Endothelial cell of umbilical vein (primary cell): ENCODE measurements around the gene KRT79. TPM values are rescaled to one million over a fixed set of nuclear protein-coding genes. Genes with fewer than 3 reads are reported as not detected.

Experiments used
- BruUV-seq: library from RNA; stranded (reverse); fragments of 400-500 nt; replicated peaks from 2 replicates; lab custom pipeline; 2021; lab: Mats Ljungman, UMichigan
- CTCF ChIA-PET: fragments of 300-600, 350-600 bp; sonication (Branson Sonifier 250); formaldehyde crosslinking; loops from one replicate; lab custom pipeline; 2021; ENCODE audit warnings: antibody characterized with exemption, inconsistent platforms; lab: Charles Lee
- POLR2A ChIA-PET: fragments of 300-600, 350-600 bp; sonication (Branson Sonifier 250); formaldehyde crosslinking; loops from one replicate; lab custom pipeline; 2021; ENCODE audit warnings: antibody characterized with exemption, inconsistent platforms; lab: Charles Lee
- DNase-seq: peaks from one replicate; pipeline ENCODE4 v3.0.0-alpha.2; 2011; ENCODE audit warnings: low read depth, low spot score
- FAIRE-seq: peaks from 2 replicates; lab custom pipeline; 2011; peaks lifted over from hg19 to GRCh38; lab: Jason Lieb, UNC
- H2AFZ ChIP-seq: 2 replicates; pipeline ENCODE4 v1.6.0; 2012; ENCODE audit warnings: low read depth, low read length, control low read depth, inconsistent platforms
- H3K27ac ChIP-seq: 2 replicates; pipeline ENCODE4 v1.5.1; 2011; ENCODE audit warnings: low read depth, mild to moderate bottlenecking, control low read depth, low read length, moderate library complexity; ENCODE audit not compliant: insufficient read depth
- H3K27me3 ChIP-seq, 2 experiments: 2 replicates each; pipeline versions ENCODE4 v1.6.0 to v1.6.1; 2011; ENCODE audit warnings: low read length in 2 of 2, mixed read lengths in 1 of 2; ENCODE audit not compliant: control insufficient read depth in 2 of 2, insufficient read depth in 2 of 2
- H3K36me3 ChIP-seq, 2 experiments: 2 replicates in 1 of 2; 3 replicates in 1 of 2; pipeline ENCODE4 v1.5.1; 2011; ENCODE audit warnings: low read length in 2 of 2, mild to moderate bottlenecking in 1 of 2, moderate library complexity in 1 of 2; ENCODE audit not compliant: control insufficient read depth in 2 of 2, insufficient read depth in 2 of 2; ENCODE audit errors: extremely low read depth in 1 of 2
- H3K4me1 ChIP-seq: 3 replicates; pipeline ENCODE4 v1.5.1; 2011; ENCODE audit warnings: mild to moderate bottlenecking, low read length; ENCODE audit not compliant: control insufficient read depth, insufficient read depth; ENCODE audit errors: extremely low read depth
- H3K4me2 ChIP-seq: 2 replicates; pipeline ENCODE4 v1.6.1; 2011; ENCODE audit warnings: low read length, control low read depth, mixed read lengths; ENCODE audit not compliant: insufficient read depth
- H3K4me3 ChIP-seq, 3 experiments: fragments of 200-600 bp in 1 of 3; sonication (generic), shearing (Covaris generic) in 1 of 3; replicated peaks in 1 of 3; 2 replicates each; pipeline ENCODE4 v1.5.1; 2011 to 2016; ENCODE audit warnings: control low read depth in 3 of 3, low read length in 3 of 3, mild to moderate bottlenecking in 2 of 3, inconsistent platforms in 1 of 3, low read depth in 1 of 3, moderate library complexity in 1 of 3; ENCODE audit not compliant: insufficient read depth in 1 of 3
- H3K79me2 ChIP-seq: 2 replicates; pipeline ENCODE4 v1.6.0; 2012; ENCODE audit warnings: low read length, inconsistent platforms; ENCODE audit not compliant: control insufficient read depth, insufficient read depth
- H3K9ac ChIP-seq: replicated peaks from 2 replicates; pipeline ENCODE3; 2011; ENCODE audit warnings: low read length, control low read depth; ENCODE audit not compliant: insufficient read depth; ENCODE audit errors: extremely low read depth
- H3K9me1 ChIP-seq: replicated peaks from 3 replicates; pipeline ENCODE4 v1.6.0; 2011; ENCODE audit warnings: mild to moderate bottlenecking, low read length; ENCODE audit not compliant: control insufficient read depth, insufficient read depth; ENCODE audit errors: extremely low read depth
- H3K9me3 ChIP-seq: replicated peaks from 2 replicates; pipeline ENCODE4 v1.5.1; 2012; ENCODE audit warnings: low read length, inconsistent platforms; ENCODE audit not compliant: control insufficient read depth, insufficient read depth
- H4K20me1 ChIP-seq: replicated peaks from 2 replicates; pipeline ENCODE3; 2011; ENCODE audit warnings: mild to moderate bottlenecking, low read length; ENCODE audit not compliant: control insufficient read depth, insufficient read depth; ENCODE audit errors: extremely low read depth
- CTCF ChIP-seq, 2 donors: IDR thresholded peaks; 1 replicate in 1 of 2; 2 replicates in 1 of 2; pipeline ENCODE4 v1.5.1; 2011; ENCODE audit warnings: low read length in 2 of 2, mild to moderate bottlenecking in 2 of 2, moderate library complexity in 2 of 2, control low read depth in 1 of 2, inconsistent platforms in 1 of 2, low read depth in 1 of 2; ENCODE audit not compliant: insufficient read depth in 1 of 2; ENCODE audit errors: extremely low read depth in 1 of 2
- EZH2 ChIP-seq: IDR thresholded peaks from 2 replicates; pipeline ENCODE4 v1.6.1; 2012; ENCODE audit warnings: borderline replicate concordance, low read depth, mild to moderate bottlenecking, moderate library complexity, low read length, inconsistent platforms; ENCODE audit not compliant: severe bottlenecking
- FOS ChIP-seq: IDR thresholded peaks from 2 replicates; pipeline ENCODE4 v1.6.1; 2011; ENCODE audit warnings: mild to moderate bottlenecking, low read length, moderate library complexity, borderline replicate concordance; ENCODE audit not compliant: insufficient read depth
- GATA2 ChIP-seq: IDR thresholded peaks from 2 replicates; pipeline ENCODE4 v1.7.0; 2011; ENCODE audit warnings: low read depth, mild to moderate bottlenecking, moderate library complexity, mixed read lengths, low read length; ENCODE audit not compliant: insufficient read length, insufficient read depth
- JUN ChIP-seq: IDR thresholded peaks from 2 replicates; pipeline ENCODE4 v1.6.1; 2011; ENCODE audit warnings: borderline replicate concordance, low read depth; ENCODE audit not compliant: insufficient read length, insufficient read depth
- MAX ChIP-seq: IDR thresholded peaks from 2 replicates; pipeline ENCODE4 v1.6.1; 2011; ENCODE audit not compliant: insufficient read depth, insufficient read length
- MYC ChIP-seq: IDR thresholded peaks from one replicate; pipeline ENCODE4 v1.6.1; 2011; ENCODE audit warnings: mild to moderate bottlenecking, low read depth, low read length
- POLR2A ChIP-seq: IDR thresholded peaks from 2 replicates; pipeline ENCODE4 v1.6.1; 2012; ENCODE audit warnings: low read depth, mild to moderate bottlenecking, control low read depth, low read length
- POLR2AphosphoS5 ChIP-seq: IDR thresholded peaks from 2 replicates; pipeline ENCODE4 v1.6.1; 2012; ENCODE audit warnings: low read depth, mild to moderate bottlenecking, control low read depth, low read length, moderate library complexity; ENCODE audit not compliant: insufficient read depth
- dilution Hi-C: fragments of 300-500 bp; cut with MboI; formaldehyde crosslinking; loops from one replicate; pipeline ENCODE4 v1.15.0; 2019; ENCODE audit warnings: low sequenced_read_pairs; ENCODE audit not compliant: extremely low pct_ligation_motif_present
- intact Hi-C: fragments of 100-400 bp; cut with micrococcal nuclease; formaldehyde crosslinking; loops from one replicate; pipeline ENCODE4 v1.10.0; 2022
- polyA plus RNA-seq, 4 experiments: library from polyadenylated mRNA; depleted of rRNA in 3 of 4; stranded (reverse) in 3 of 4; unstranded in 1 of 4; fragments of >200 nt; gene quantifications; 2 replicates each; pipeline versions ENCODE4 v1.2.1 to v1.2.3, GENCODE V29; 2011 to 2012; ENCODE audit warnings: missing spikeins in 1 of 4
- total RNA-seq: library from RNA; stranded (reverse); gene quantifications from 2 replicates; pipeline ENCODE4 v1.2.3, GENCODE V29; 2021

KRT79 gene
- total and polyA plus RNA-seq, 2 donors (not counting 3 experiments of a cell fraction or from before 2014, with no cell fraction given) = not detected

- FAIRE-seq (no peak), DNase-seq (no peak)
- Histone ChIP-seq H3K4me3 (no peak overlapping the region), H3K27me3 (no peaks in the 10 kb centered on the region), H2AFZ (no peak overlapping the region), H3K9ac (no peak overlapping the region), H3K79me2 (no peaks in the 10 kb centered on the region), H3K9me1 (no peaks in the 10 kb centered on the region), H3K36me3 (no peaks in the 10 kb centered on the region), H3K9me3 (no peaks in the 10 kb centered on the region), H4K20me1 (no peaks in the 10 kb centered on the region), H3K4me1 (no peaks in the 10 kb centered on the region), H3K27ac (no peak overlapping the region), H3K4me2 (no peak overlapping the region)
- CTCF ChIA-PET = interaction anchor here (1.5 kb wide), 1 partner anchor 51 kb away, joined by 3 read pairs; no protein-coding TSS in a partner anchor
- POLR2A ChIA-PET = no interaction called here
- dilution Hi-C loops (no loop called here), intact Hi-C loops (no loop called here)
- no TSS peak for BruUV-seq
- no peak for TF ChIP-seq EZH2
- TF ChIP-seq POLR2AphosphoS5 = no peak
- no peak for TF ChIP-seq FOS
- no peak for TF ChIP-seq CTCF (IDR thresholded peaks at IDR 0.05; ENCODE audit: extremely low read depth in 1 of 2, insufficient read depth in 1 of 2, low read depth in 1 of 2, low read length in 2 of 2)
- TF ChIP-seq MYC = no peak
- TF ChIP-seq JUN = no peak
- TF ChIP-seq POLR2A = no peak
- TF ChIP-seq MAX = no peak
- TF ChIP-seq GATA2 = no peak
Observed at GRCh38 chr12:52814710-52815155, 19.4 kb downstream of the KRT79 start.
